Measurements from ENCODE around the gene TBC1D22A.

TBC1D22A gene

GRCh38 chr22:46783721-46784120 is 21.3 kb downstream of the TBC1D22A start:
- no peak overlapping the region for H3K4me3 ChIP-seq (ENCODE audit: low read depth, low read length)
- no peak for TF ChIP-seq CTCF (IDR thresholded peaks at IDR 0.05; ENCODE audit: control insufficient read depth, extremely low read depth, insufficient read depth)
- no peak for DNase-seq (ENCODE audit: low read depth)

GRCh38 chr22:46788441-46789172 is 26.2 kb downstream of the TBC1D22A start:
- H3K4me3 ChIP-seq (ENCODE audit: low read depth, low read length): no peak overlapping the region
- no peak for DNase-seq (ENCODE audit: low read depth)
- TF ChIP-seq CTCF (IDR thresholded peaks at IDR 0.05; ENCODE audit: control insufficient read depth, extremely low read depth, insufficient read depth): no peak

- TF ChIP-seq CTCF (IDR thresholded peaks at IDR 0.05; ENCODE audit: control insufficient read depth, extremely low read depth, insufficient read depth): no peak
- H3K4me3 ChIP-seq (ENCODE audit: low read depth, low read length): no peak overlapping the region
- no peak for DNase-seq (ENCODE audit: low read depth)
Measured at GRCh38 chr22:46789992-46790391, 27.5 kb downstream of the TBC1D22A start.

- DNase-seq (ENCODE audit: low read depth): no peak
- TF ChIP-seq CTCF (IDR thresholded peaks at IDR 0.05; ENCODE audit: control insufficient read depth, extremely low read depth, insufficient read depth): no peak
- no peak overlapping the region for H3K4me3 ChIP-seq (ENCODE audit: low read depth, low read length)
Measured at GRCh38 chr22:46791201-46791731, 28.8 kb downstream of the TBC1D22A start.

- TF ChIP-seq CTCF (IDR thresholded peaks at IDR 0.05; ENCODE audit: control insufficient read depth, extremely low read depth, insufficient read depth): no peak
- H3K4me3 ChIP-seq (ENCODE audit: low read depth, low read length): no peak overlapping the region
- no peak for DNase-seq (ENCODE audit: low read depth)
Measured at GRCh38 chr22:46792061-46792796, 29.8 kb downstream of the TBC1D22A start.

- DNase-seq (ENCODE audit: low read depth): no peak
- TF ChIP-seq CTCF (IDR thresholded peaks at IDR 0.05; ENCODE audit: control insufficient read depth, extremely low read depth, insufficient read depth): no peak
- H3K4me3 ChIP-seq (ENCODE audit: low read depth, low read length): no peak overlapping the region
Measured at GRCh38 chr22:46792841-46793261, 30.4 kb downstream of the TBC1D22A start.
